ENCODE results near the gene PIK3CD. TPM values are rescaled to one million over a fixed set of nuclear protein-coding genes. Genes with fewer than 3 reads are reported as not detected.
A peak's percentile ranks its signal among the peaks of the same experiment; 100 is the strongest.

The PIK3CD gene
- total and polyA plus RNA-seq, 2 experiments from 2014 or later: 6.6 to 32.1 TPM

GRCh38 chr1:9643351-9644256 lies 7.9 kb upstream of the PIK3CD start (continued):
- TF ChIP-seq EZH2 (IDR thresholded peaks at IDR 0.05; ENCODE audit: low read depth, unreplicated experiment): no peak
- TF ChIP-seq EZH2phosphoT487 (IDR thresholded peaks at IDR 0.05; ENCODE audit: unreplicated experiment): no peak
- TF ChIP-seq NANOG (IDR thresholded peaks at IDR 0.05; ENCODE audit: borderline replicate concordance): no peak
- TF ChIP-seq JUNB (IDR thresholded peaks at IDR 0.05; ENCODE audit: unreplicated experiment): no peak
- no peak for TF ChIP-seq STAT1 (IDR thresholded peaks at IDR 0.05; ENCODE audit: unreplicated experiment)
- TF ChIP-seq ZNF114 (CRISPR knock-in tag; IDR thresholded peaks at IDR 0.05): no peak
- TF ChIP-seq CREB1 (CRISPR knock-in tag; IDR thresholded peaks at IDR 0.05; ENCODE audit: low read depth): no peak

- Histone ChIP-seq H2AFZ (0 out of 2 replicates have a peak overlapping the region, but pooled peaks have one; percentile 10), H3K79me2 (replicated peaks; ENCODE audit: insufficient read depth) (no peaks in the 10 kb centered on the region), H3K27ac (ENCODE audit: low read depth) (no peak overlapping the region), H4K20me1 (replicated peaks; ENCODE audit: insufficient read depth) (no peaks in the 10 kb centered on the region; the same call in 1 of the 2 replicates), H3K36me3 (ENCODE audit: insufficient read depth) (no peaks in the 10 kb centered on the region), H3K4me3 (no peak overlapping the region), H3K4me2 (no peak overlapping the region), H3F3A (replicated peaks; ENCODE audit: low read depth) (peaks cover 1% of the 10 kb centered on the region), H3K27me3 (ENCODE audit: insufficient read depth) (peaks cover 14% of the 10 kb centered on the region), H3K4me1 (ENCODE audit: insufficient read depth) (no peaks in the 10 kb centered on the region), H3K9me2 (ENCODE audit: insufficient read depth) (no peaks in the 10 kb centered on the region)
- peaks cover 19% of the 10 kb centered on the region for H3K27me3 Mint-ChIP-seq (ENCODE audit: insufficient read depth, low read depth, poor library complexity)
- peaks cover 2% of the 10 kb centered on the region; the same call in 1 of the 3 replicates for H3K9me3 Mint-ChIP-seq
- no peak overlapping the region for H3K27ac Mint-ChIP-seq
- no peak overlapping the region for H3K4me3 Mint-ChIP-seq
- DNase-seq (ENCODE audit: low spot score) (no peak), ATAC-seq (no peak)
- H3K36me3 Mint-ChIP-seq (ENCODE audit: low read depth): no peaks in the 10 kb centered on the region
- TF ChIP-seq EZH2 (IDR thresholded peaks at IDR 0.05; ENCODE audit: low read depth, unreplicated experiment) (no peak), ZNF114 (CRISPR knock-in tag; IDR thresholded peaks at IDR 0.05) (no peak), STAT1 (IDR thresholded peaks at IDR 0.05; ENCODE audit: unreplicated experiment) (no peak), CREB1 (CRISPR knock-in tag; IDR thresholded peaks at IDR 0.05; ENCODE audit: low read depth) (no peak)
- H3K4me1 Mint-ChIP-seq: peaks cover 4% of the 10 kb centered on the region; the same call in 2 of the 3 replicates
Measured at GRCh38 chr1:9646037-9646436, 5.5 kb upstream of the PIK3CD start.

GRCh38 chr1:9648171-9648570 lies 3.4 kb upstream of the PIK3CD start:
- H3K79me2 ChIP-seq (replicated peaks; ENCODE audit: insufficient read depth): no peaks in the 10 kb centered on the region
- Mint-ChIP-seq H3K27ac (no peak overlapping the region), H3K9me3 (peaks cover 2% of the 10 kb centered on the region; the same call in 1 of the 3 replicates), H3K27me3 (ENCODE audit: insufficient read depth, low read depth, poor library complexity) (peaks cover 32% of the 10 kb centered on the region), H3K4me3 (no peak overlapping the region), H3K36me3 (ENCODE audit: low read depth) (no peaks in the 10 kb centered on the region), H3K4me1 (peaks cover 9% of the 10 kb centered on the region; the same call in 2 of the 3 replicates)
- H3K27ac ChIP-seq (ENCODE audit: low read depth): no peak overlapping the region
- no peak for DNase-seq (ENCODE audit: low spot score)
- H3K9me2 ChIP-seq (ENCODE audit: insufficient read depth): no peaks in the 10 kb centered on the region
- no peaks in the 10 kb centered on the region for H3K4me1 ChIP-seq (ENCODE audit: insufficient read depth)
- H2AFZ ChIP-seq: peak overlapping the region; percentile 77
- no peak overlapping the region for H3K4me2 ChIP-seq
- H3K36me3 ChIP-seq (ENCODE audit: insufficient read depth): no peaks in the 10 kb centered on the region
- no peaks in the 10 kb centered on the region; the same call in 1 of the 2 replicates for H4K20me1 ChIP-seq (replicated peaks; ENCODE audit: insufficient read depth)
- no peak overlapping the region for H3K4me3 ChIP-seq
- no peak for ATAC-seq
- peaks cover 31% of the 10 kb centered on the region for H3K27me3 ChIP-seq (ENCODE audit: insufficient read depth)
- H3F3A ChIP-seq (replicated peaks; ENCODE audit: low read depth): peaks cover 5% of the 10 kb centered on the region
- no peak for TF ChIP-seq ZNF331 (CRISPR knock-in tag; IDR thresholded peaks at IDR 0.05; ENCODE audit: low read depth)
- TF ChIP-seq EZH2phosphoT487 (IDR thresholded peaks at IDR 0.05; ENCODE audit: unreplicated experiment): no peak
- no peak for TF ChIP-seq STAT1 (IDR thresholded peaks at IDR 0.05; ENCODE audit: unreplicated experiment)
- no peak for TF ChIP-seq REST (IDR thresholded peaks at IDR 0.05; ENCODE audit: unreplicated experiment)
- TF ChIP-seq CTCF (conservative IDR thresholded peaks at IDR 0.05; ENCODE audit: low read depth in 2 of 2): no peak
